HG03159 (cell line): ENCODE measurements around the gene LRRFIP1.
"Not testable (repeated sequence)": the region's sequence is repeated elsewhere in the genome, so short reads cannot be mapped to it uniquely, and the experiment has no call there.

Experiments used
- ATAC-seq: cut with Tn5 transposase; IDR thresholded peaks from one replicate; pipeline ENCODE4 v1.9.1; 2021; ENCODE audit warnings: mild to moderate bottlenecking, moderate library complexity; ENCODE audit not compliant: unreplicated experiment

Gene LRRFIP1, protein sequence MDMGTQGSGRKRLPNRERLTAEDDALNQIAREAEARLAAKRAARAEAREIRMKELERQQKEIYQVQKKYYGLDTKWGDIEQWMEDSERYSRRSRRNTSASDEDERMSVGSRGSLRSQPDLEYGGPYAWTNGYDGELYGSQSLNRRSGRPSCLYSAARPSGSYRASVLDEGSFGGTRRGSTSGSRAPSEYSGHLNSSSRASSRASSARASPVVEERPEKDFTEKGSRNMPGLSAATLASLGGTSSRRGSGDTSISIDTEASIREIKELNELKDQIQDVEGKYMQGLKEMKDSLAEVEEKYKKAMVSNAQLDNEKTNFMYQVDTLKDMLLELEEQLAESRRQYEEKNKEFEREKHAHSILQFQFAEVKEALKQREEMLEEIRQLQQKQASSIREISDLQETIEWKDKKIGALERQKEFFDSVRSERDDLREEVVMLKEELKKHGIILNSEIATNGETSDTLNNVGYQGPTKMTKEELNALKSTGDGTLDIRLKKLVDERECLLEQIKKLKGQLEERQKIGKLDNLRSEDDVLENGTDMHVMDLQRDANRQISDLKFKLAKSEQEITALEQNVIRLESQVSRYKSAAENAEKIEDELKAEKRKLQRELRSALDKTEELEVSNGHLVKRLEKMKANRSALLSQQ

GRCh38 chr2:237627441-237628246 is at the start of gene LRRFIP1:
Gene LRRFIP1, plus strand, starts transcription at chr2:237627587. Its CDS starts 58 bp downstream, at chr2:237627645.
- no peak for ATAC-seq

DNA sequence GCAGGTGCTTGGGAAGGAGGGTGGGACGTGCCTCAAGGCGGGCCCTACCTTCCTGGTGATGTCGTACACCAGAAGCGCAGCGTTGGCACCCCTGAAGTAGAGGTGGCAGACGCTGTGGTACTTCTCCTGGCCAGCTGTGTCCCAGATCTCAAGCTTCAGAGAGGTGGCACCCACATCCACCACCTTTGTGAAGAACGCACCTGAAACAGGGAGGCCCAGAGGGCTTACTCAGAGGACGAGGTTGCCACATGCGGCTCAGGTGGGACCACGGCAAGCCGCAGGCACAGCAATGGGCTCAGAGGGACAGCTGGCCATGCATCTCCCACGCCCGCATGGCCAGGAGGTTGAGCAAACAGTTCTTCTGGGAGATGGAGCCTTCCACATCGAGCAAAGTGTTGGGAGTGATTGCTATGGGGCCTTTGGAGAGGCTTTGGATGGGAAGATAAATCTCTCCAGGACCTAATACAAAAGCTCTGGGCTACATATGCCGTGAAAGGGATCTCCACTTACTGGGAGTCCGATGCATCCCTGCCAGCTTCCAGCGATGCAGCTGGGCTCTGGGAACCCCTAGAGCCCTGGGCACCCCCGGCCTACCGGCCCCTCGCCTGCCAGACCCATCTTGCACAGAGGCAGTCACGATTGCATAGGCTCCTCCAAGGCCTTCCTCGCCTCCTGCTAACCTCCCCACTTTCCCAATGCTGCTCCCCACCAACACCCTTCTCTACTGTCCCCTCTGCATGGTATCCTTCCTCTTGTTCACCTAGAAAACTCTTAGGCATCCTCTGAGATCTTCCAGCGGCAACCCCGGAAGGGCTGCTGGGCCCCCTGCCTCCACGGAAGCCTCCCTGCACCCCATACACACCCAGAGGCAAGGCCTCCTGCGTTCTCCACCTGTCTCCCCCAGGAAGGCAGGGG is 49.2 kb upstream of the LRRFIP1 start:
- no peak for ATAC-seq

DNA sequence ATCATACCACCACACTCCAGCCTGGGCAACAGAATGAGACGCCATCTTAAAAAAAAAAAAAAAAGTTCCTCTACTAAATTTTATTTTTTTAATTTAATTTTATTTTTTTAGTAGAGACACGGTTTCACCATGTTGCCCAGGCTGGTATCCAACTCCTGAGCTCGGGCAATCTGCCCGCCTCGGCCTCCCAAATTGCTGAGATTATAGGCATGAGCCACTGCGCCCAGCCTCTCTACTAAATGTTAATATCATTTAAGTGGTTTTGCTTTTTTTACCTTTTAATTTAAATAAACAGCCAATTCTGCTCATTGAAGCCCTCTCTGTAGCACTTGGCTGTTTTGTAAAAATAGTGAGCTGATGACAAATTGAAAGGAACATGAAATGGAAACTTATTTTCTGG is 46.1 kb upstream of the LRRFIP1 start:
- ATAC-seq: no peak

GRCh38 chr2:237581751-237582746 is 45.3 kb upstream of the LRRFIP1 start:
- ATAC-seq: no peak

DNA sequence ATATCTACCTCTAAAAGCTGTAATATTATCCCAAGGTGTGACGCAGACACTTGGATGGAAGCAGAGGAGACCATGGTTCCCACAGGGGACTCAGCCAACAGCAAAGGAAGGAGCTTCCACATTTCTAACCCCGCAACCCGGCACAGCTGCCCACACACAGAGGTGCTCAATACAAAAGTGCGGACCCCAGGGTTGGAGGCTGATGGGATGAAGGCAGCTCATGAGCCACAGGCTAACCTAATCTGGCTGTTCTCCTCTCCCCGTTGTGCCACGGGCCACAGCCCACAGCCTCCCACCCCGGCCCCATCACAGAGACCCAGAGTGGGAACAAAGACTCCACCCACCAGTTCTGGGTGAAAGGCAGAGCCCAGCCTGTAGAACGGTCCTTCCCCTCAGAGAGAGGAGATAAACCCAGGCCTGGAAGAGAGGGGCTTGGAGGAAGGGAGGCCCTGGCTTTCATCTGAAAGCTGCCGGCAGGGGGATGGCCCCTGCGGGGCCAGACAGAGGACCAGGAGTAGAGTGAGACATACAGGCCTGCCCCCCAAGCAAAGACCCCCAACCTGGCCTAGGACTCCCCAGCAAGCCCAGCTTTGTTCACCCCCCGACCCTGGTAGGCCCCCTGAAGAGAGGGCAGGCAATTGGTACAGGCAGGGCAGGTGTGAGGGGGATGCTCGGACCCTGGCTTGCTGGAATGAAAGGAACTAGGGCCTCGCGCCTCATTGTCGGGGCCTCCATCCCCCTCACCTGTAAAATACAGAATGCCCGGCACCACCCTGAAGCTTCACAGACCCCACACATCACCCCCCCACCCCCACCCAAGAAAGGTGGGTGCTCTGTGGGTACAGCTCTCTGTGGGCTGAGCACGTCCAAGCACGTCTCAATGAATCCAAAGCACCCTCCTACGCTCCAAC is 43.7 kb upstream of the LRRFIP1 start:
- ATAC-seq: no peak

DNA sequence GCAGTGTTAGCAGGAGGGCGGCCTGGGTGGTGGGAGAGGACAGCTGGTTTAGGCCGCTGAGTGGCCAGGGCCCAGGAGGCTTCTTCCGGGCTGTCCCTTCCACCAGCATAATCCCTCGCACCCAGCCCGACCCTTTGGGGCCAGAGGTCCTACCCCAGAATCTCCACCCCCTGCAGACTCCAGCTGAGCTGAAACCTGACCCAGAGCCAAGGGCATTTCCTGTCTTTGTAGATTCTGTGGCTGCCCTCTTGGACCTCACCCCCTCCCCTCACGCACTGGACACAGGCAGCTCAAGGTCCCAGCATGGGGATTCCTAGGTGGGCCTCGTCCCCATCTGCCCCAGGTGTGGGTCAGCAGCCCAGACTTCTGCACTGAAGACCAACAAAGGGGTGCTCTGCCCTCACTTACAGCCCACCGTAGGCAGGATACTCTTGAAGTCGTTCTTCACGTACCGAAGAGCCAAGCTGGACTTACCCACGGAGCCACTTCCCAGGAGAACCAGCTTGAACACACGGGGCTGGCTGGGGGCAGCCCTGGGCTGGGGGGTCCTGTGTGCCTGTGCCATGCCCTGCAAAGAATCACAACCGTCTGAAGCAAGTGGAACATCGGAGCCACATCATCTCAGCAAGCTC is 41.7 kb upstream of the LRRFIP1 start:
- no peak for ATAC-seq

GRCh38 chr2:237588044-237588696 is 39.2 kb upstream of the LRRFIP1 start:
- no peak for ATAC-seq

DNA sequence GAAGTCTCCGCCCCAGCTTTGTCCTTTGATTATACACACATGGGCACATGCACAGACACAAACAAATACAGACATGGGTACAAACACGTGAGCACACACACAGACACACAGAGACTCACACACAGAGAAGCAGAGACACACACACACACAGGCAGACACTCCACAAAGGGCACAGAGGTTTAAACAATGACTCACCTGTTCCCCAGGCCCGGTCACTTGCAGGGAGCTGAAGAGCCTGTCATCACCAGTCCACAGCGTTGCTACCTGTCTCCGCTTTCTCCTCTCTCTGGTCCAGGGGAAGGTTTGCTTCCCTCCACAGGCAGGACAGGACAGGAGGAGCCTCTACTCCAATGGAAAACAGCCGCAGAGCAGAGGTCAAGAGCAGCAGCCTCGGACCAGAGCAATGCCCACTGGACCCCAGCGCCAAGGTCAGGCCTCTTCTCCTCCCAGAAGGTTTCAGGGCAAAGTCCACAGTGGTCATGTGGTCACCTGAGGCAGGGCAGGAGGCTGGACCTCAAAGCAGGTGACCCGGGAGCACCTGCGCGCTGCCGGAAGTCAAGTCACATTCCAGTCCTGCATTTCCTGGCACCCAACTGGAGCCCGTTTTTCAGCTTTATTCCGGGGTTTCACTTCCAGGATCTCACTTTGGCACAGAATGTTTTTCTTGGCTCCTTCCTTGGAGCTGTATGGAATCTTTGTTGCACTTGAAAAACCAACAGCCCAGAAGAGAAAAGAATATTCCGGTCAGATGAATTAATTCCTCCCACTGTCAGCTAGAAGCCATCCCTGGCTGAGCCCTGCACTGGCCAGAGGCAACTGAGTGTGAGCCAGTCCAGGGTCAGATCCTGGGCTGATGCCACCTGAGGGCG is 36.9 kb upstream of the LRRFIP1 start, which contains the start of gene RAB17:
Gene RAB17, minus strand, starts transcription at position 463 of the 869 bp plus-strand sequence. CDS start 4,580 bp downstream, outside the sequence.
- no peak for ATAC-seq

GRCh38 chr2:237591141-237591881 is 36.1 kb upstream of the LRRFIP1 start:
- ATAC-seq: no peak

DNA sequence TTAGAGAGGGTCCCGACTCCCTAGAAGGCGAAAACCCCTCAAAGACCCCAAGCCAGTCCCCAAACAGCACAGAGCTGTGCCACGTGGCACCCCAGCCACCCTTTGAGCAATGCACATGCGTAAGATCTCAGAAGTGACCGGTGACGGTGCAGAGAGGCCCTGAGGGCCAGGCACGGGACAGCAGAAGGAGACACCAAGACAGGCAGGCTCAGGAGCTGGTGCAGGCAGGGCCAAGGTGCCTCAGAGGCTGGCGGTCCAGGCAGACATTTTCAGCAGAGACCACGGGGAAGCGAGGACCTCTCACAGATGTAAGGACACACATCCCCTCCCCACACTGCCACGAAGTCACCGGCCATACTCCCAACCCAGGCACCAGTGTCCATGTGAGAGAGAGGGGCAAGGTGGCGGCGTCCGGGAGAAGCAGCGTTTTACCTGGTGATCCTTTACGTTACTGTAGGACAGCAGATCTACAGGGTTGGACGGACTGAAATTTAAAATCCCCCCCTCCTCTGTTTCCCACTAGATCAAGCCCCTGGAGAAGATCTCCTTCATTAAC is 34.9 kb upstream of the LRRFIP1 start:
- no peak for ATAC-seq

DNA sequence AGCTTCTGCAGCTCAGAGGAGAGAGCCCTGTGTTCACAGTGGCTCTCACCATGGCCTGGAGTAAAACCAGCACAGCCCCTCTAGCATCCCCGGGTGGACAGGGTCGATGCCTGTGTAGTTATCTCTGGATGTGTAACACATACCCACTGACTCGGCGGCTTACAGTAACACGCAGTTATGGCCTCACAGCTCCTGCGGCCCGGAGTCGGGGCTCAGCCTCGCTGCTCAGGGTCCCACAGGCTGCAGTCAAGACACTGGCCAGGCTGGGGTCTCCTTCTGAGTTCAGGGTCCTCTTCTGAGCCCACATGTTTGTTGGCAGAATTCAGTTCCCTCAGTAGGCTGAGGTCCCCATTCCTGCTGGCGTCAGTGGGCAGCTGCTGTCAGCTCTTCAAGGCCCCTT is 34.4 kb upstream of the LRRFIP1 start:
- no peak for ATAC-seq

- no peak for ATAC-seq
Measured at GRCh38 chr2:237593596-237594320, 33.6 kb upstream of the LRRFIP1 start.

DNA sequence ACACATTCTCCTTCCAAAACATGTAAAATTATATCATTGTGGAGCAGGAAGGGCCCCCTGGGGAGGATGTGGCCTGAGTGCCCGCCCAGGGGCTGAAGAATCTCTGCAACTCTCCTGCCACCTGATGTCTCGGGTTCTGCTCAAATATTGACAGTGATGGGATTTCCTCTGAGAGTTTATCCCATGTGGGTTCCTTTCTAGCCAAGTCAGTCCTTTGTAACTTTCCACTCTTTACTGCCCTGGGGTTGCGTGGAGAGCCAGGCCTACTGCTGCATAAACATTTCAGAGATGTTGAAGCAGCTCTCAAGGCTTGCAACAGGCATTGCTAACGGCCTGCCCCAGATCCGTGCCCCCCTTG is 32.9 kb upstream of the LRRFIP1 start:
- ATAC-seq: no peak

- ATAC-seq: not testable (repeated sequence)
Measured at GRCh38 chr2:237595829-237596519, 31.4 kb upstream of the LRRFIP1 start.
